ENCODE data around the gene IL1R2. TPM values are rescaled to one million over a fixed set of nuclear protein-coding genes. Genes with fewer than 3 reads are reported as not detected.

Gene IL1R2
- total and polyA plus RNA-seq, 2 experiments from 2014 or later, result not detected

DNA sequence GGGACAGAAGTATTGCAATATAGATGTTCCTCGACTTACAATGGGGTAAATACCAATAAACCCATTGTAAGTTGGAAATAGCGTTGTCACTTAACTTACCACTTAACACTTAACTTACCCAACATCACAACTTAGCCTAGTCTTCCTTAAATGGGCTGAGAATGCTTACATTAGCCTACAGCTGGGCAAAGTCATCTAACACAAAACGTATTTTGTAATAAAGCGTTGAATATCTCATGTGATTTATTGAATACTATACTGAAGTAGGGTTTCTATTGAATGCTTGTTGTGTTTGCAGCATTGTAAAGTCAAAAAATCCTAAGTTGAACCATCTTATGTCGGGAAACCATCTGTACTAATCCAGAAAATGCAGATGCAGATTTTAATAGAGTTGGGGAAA lies 23.6 kb downstream of the IL1R2 start:
- Histone ChIP-seq H3K27ac (ENCODE audit: low read depth) (no peak overlapping the region), H3K4me3 (no peak overlapping the region), H3K27me3 (ENCODE audit: insufficient read depth) (no peaks in the 10 kb centered on the region), H3K4me2 (no peak overlapping the region), H2AFZ (no peak overlapping the region), H4K20me1 (replicated peaks; ENCODE audit: insufficient read depth) (0 out of 2 replicates have a peak, but pooled peaks cover 4% of the 10 kb centered on the region), H3F3A (replicated peaks; ENCODE audit: low read depth) (no peaks in the 10 kb centered on the region), H3K9me2 (ENCODE audit: insufficient read depth) (no peaks in the 10 kb centered on the region), H3K36me3 (ENCODE audit: insufficient read depth) (no peaks in the 10 kb centered on the region; the same call in 1 of the 2 replicates), H3K79me2 (replicated peaks; ENCODE audit: insufficient read depth) (no peaks in the 10 kb centered on the region), H3K4me1 (ENCODE audit: insufficient read depth) (no peaks in the 10 kb centered on the region)
- ATAC-seq, result no peak
- Mint-ChIP-seq H3K27ac (no peak overlapping the region), H3K9me3 (no peaks in the 10 kb centered on the region), H3K4me1 (no peaks in the 10 kb centered on the region), H3K27me3 (ENCODE audit: insufficient read depth, low read depth, poor library complexity) (peaks cover under 1% of the 10 kb centered on the region), H3K4me3 (no peak overlapping the region), H3K36me3 (ENCODE audit: low read depth) (no peaks in the 10 kb centered on the region)
- DNase-seq (ENCODE audit: low spot score), result no peak
- TF ChIP-seq ZNF331 (CRISPR knock-in tag; IDR thresholded peaks at IDR 0.05; ENCODE audit: low read depth) (no peak), CREB1 (CRISPR knock-in tag; IDR thresholded peaks at IDR 0.05; ENCODE audit: low read depth) (no peak), STAT1 (IDR thresholded peaks at IDR 0.05; ENCODE audit: unreplicated experiment) (no peak), EZH2phosphoT487 (IDR thresholded peaks at IDR 0.05; ENCODE audit: unreplicated experiment) (no peak), JUNB (IDR thresholded peaks at IDR 0.05; ENCODE audit: unreplicated experiment) (no peak), POLR2AphosphoS5 (IDR thresholded peaks at IDR 0.05; ENCODE audit: low read depth) (no peak), ZNF114 (CRISPR knock-in tag; IDR thresholded peaks at IDR 0.05) (no peak), NANOG (IDR thresholded peaks at IDR 0.05; ENCODE audit: borderline replicate concordance) (no peak)
- TF ChIP-seq, protein P1, sequence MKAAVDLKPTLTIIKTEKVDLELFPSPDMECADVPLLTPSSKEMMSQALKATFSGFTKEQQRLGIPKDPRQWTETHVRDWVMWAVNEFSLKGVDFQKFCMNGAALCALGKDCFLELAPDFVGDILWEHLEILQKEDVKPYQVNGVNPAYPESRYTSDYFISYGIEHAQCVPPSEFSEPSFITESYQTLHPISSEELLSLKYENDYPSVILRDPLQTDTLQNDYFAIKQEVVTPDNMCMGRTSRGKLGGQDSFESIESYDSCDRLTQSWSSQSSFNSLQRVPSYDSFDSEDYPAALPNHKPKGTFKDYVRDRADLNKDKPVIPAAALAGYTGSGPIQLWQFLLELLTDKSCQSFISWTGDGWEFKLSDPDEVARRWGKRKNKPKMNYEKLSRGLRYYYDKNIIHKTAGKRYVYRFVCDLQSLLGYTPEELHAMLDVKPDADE (IDR thresholded peaks at IDR 0.05), result no peak
- TF ChIP-seq, protein P2, sequence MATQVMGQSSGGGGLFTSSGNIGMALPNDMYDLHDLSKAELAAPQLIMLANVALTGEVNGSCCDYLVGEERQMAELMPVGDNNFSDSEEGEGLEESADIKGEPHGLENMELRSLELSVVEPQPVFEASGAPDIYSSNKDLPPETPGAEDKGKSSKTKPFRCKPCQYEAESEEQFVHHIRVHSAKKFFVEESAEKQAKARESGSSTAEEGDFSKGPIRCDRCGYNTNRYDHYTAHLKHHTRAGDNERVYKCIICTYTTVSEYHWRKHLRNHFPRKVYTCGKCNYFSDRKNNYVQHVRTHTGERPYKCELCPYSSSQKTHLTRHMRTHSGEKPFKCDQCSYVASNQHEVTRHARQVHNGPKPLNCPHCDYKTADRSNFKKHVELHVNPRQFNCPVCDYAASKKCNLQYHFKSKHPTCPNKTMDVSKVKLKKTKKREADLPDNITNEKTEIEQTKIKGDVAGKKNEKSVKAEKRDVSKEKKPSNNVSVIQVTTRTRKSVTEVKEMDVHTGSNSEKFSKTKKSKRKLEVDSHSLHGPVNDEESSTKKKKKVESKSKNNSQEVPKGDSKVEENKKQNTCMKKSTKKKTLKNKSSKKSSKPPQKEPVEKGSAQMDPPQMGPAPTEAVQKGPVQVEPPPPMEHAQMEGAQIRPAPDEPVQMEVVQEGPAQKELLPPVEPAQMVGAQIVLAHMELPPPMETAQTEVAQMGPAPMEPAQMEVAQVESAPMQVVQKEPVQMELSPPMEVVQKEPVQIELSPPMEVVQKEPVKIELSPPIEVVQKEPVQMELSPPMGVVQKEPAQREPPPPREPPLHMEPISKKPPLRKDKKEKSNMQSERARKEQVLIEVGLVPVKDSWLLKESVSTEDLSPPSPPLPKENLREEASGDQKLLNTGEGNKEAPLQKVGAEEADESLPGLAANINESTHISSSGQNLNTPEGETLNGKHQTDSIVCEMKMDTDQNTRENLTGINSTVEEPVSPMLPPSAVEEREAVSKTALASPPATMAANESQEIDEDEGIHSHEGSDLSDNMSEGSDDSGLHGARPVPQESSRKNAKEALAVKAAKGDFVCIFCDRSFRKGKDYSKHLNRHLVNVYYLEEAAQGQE (IDR thresholded peaks at IDR 0.05; ENCODE audit: unreplicated experiment), result no peak
- TF ChIP-seq, protein P3, sequence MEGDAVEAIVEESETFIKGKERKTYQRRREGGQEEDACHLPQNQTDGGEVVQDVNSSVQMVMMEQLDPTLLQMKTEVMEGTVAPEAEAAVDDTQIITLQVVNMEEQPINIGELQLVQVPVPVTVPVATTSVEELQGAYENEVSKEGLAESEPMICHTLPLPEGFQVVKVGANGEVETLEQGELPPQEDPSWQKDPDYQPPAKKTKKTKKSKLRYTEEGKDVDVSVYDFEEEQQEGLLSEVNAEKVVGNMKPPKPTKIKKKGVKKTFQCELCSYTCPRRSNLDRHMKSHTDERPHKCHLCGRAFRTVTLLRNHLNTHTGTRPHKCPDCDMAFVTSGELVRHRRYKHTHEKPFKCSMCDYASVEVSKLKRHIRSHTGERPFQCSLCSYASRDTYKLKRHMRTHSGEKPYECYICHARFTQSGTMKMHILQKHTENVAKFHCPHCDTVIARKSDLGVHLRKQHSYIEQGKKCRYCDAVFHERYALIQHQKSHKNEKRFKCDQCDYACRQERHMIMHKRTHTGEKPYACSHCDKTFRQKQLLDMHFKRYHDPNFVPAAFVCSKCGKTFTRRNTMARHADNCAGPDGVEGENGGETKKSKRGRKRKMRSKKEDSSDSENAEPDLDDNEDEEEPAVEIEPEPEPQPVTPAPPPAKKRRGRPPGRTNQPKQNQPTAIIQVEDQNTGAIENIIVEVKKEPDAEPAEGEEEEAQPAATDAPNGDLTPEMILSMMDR (conservative IDR thresholded peaks at IDR 0.05; ENCODE audit: low read depth in 2 of 2), result no peak

All from GM23338 (cell line).